ENCODE measurements around the gene OPA3. TPM values are rescaled to one million over a fixed set of nuclear protein-coding genes. Genes with fewer than 3 reads are reported as not detected.

OPA3 gene
- total and polyA plus RNA-seq, 11 donors = 13.1 to 30.4 (median 22.3) TPM

- no peak for TF ChIP-seq CTCF (IDR thresholded peaks at IDR 0.05)
- no peak for TF ChIP-seq POLR2A (IDR thresholded peaks at IDR 0.05)
- Histone ChIP-seq H3K4me1 (peaks cover 0 to 16% (median 5%) of the 10 kb centered on the region in 12 donors), H3K9me3 (no peaks in the 10 kb centered on the region), H3K4me3 (no peak overlapping the region), H3K27me3 (peaks cover 0 to 27% (median 4%) of the 10 kb centered on the region in 9 donors), H3K27ac (peak overlapping the region in 1 of 12 donors; percentile 49), H3K36me3 (peaks cover 0 to 21% (median 14%) of the 10 kb centered on the region in 9 donors)
- 93 to 95% (median 94%) methylated on average over 21 of the region's 21 CpGs for WGBS, 4 donors
- intact Hi-C loops (cut with DNase I) = loop anchor here in 1 of 10 donors (5.0 kb wide), 1 partner anchor 51 kb away; no protein-coding TSS in a partner anchor
- DNase-seq (no peak), ATAC-seq (no peak)
Measured at GRCh38 chr19:45591638-45592005, 7.0 kb upstream of the OPA3 start.

GRCh38 chr19:45591004-45591637 is 6.5 kb upstream of the OPA3 start:
- Histone ChIP-seq H3K27me3 (peaks cover 0 to 23% (median 4%) of the 10 kb centered on the region in 9 donors), H3K9me3 (no peaks in the 10 kb centered on the region), H3K27ac (no peak overlapping the region), H3K4me1 (peaks cover 0 to 16% (median 3%) of the 10 kb centered on the region in 12 donors), H3K36me3 (peaks cover 0 to 21% (median 14%) of the 10 kb centered on the region in 9 donors), H3K4me3 (no peak overlapping the region)
- peak; percentile 23 to 53 (median 46) for ATAC-seq
- TF ChIP-seq CTCF (IDR thresholded peaks at IDR 0.05) (peak in 5 of 12 donors; percentile 12 to 29 (median 18)), POLR2A (IDR thresholded peaks at IDR 0.05) (no peak)
- intact Hi-C loops (cut with DNase I) = loop anchor here in 1 of 10 donors (5.0 kb wide), 1 partner anchor 51 kb away; no protein-coding TSS in a partner anchor
- 60 to 69% (median 66%) methylated on average over 36 to 48 of the region's 48 CpGs for WGBS, 4 donors
- peak in 1 of 5 donors; percentile 73 for DNase-seq

GRCh38 chr19:45590300-45591003 is 5.8 kb upstream of the OPA3 start:
- Histone ChIP-seq H3K9me3 (no peaks in the 10 kb centered on the region), H3K27ac (no peak overlapping the region), H3K4me1 (peaks cover 0 to 17% (median 4%) of the 10 kb centered on the region in 12 donors), H3K36me3 (peaks cover 0 to 21% (median 14%) of the 10 kb centered on the region in 9 donors), H3K27me3 (peaks cover 0 to 20% (median 4%) of the 10 kb centered on the region in 9 donors), H3K4me3 (no peak overlapping the region)
- DNase-seq (no peak), ATAC-seq (no peak)
- 59 to 73% (median 69%) methylated on average over 9 to 15 of the region's 15 CpGs for WGBS, 4 donors
- intact Hi-C loops (cut with DNase I) = loop anchor here in 1 of 10 donors (5.0 kb wide), 1 partner anchor 52 kb away; no protein-coding TSS in a partner anchor
- TF ChIP-seq CTCF (IDR thresholded peaks at IDR 0.05) (no peak), POLR2A (IDR thresholded peaks at IDR 0.05) (no peak)

GRCh38 chr19:45589768-45590167 is 5.2 kb upstream of the OPA3 start:
- 91 to 94% (median 94%) methylated on average over 4 of the region's 4 CpGs for WGBS, 4 donors
- no peak overlapping the region for H3K27ac ChIP-seq
- peaks cover 0 to 21% (median 14%) of the 10 kb centered on the region in 9 donors for H3K36me3 ChIP-seq
- ATAC-seq = no peak
- TF ChIP-seq POLR2A (IDR thresholded peaks at IDR 0.05) (no peak), CTCF (IDR thresholded peaks at IDR 0.05) (no peak)
- intact Hi-C loops (cut with DNase I) = loop anchor here in 7 of 10 donors (5.0 to 10.0 kb wide), 4 partner anchors 45 to 165 kb away; partner anchors contain the start of genes EML2 (in 1 of the 7) and ERCC1 (in 1 of the 7)
- DNase-seq = no peak
- peaks cover 0 to 20% (median 4%) of the 10 kb centered on the region in 9 donors for H3K27me3 ChIP-seq
- H3K4me3 ChIP-seq = no peak overlapping the region
- no peaks in the 10 kb centered on the region for H3K9me3 ChIP-seq
- H3K4me1 ChIP-seq = peaks cover 0 to 19% (median 8%) of the 10 kb centered on the region in 12 donors

All from heart left ventricle (tissue), 16 donors.